GM18951 (cell line): Measurements from ENCODE around the gene PIM3.
A peak's percentile ranks its signal among the peaks of the same experiment; 100 is the strongest.

Source experiments
- POLR2A ChIP-seq: IDR thresholded peaks from 4 replicates; pipeline ENCODE4 v1.6.1; 2011; ENCODE audit warnings: mild to moderate bottlenecking; ENCODE audit not compliant: insufficient read length, insufficient read depth; ENCODE audit errors: extremely low read depth
- in situ Hi-C: fragments of 300-500 bp; cut with MboI; formaldehyde crosslinking; loops from one replicate; pipeline ENCODE4 v1.12.0; 2022; ENCODE audit warnings: low sequenced_read_pairs, mixed read lengths, inconsistent platforms; ENCODE audit not compliant: unreplicated experiment

The PIM3 gene

DNA sequence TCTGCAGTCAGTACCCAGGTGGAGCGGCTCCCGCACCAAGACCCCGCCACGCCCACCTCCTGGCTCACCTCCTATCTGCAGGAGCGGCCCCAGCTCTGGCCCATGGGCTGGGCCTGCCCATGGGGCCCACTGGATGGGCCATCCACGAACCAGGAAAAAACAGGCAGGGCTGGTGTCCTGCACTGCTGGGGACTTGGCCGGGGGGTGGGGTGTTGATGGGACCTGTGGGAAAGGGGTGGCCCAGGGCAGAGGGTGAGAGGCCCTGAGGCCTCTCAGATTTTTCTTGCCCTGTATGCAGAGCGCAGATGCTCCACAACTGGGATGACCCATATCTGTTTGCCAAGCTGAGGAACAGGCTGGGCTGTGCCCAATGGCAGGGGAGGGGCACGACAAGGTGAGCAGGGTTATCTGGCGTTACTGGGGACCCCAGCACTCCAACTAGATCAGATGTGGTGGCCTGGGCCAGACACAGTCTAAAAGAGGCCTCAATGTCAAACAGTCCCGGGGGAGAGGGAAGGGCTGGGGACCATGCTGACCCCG, 2.7 kb upstream of the PIM3 start:
- in situ Hi-C loops, result no loop called here
- no peak for TF ChIP-seq POLR2A

DNA sequence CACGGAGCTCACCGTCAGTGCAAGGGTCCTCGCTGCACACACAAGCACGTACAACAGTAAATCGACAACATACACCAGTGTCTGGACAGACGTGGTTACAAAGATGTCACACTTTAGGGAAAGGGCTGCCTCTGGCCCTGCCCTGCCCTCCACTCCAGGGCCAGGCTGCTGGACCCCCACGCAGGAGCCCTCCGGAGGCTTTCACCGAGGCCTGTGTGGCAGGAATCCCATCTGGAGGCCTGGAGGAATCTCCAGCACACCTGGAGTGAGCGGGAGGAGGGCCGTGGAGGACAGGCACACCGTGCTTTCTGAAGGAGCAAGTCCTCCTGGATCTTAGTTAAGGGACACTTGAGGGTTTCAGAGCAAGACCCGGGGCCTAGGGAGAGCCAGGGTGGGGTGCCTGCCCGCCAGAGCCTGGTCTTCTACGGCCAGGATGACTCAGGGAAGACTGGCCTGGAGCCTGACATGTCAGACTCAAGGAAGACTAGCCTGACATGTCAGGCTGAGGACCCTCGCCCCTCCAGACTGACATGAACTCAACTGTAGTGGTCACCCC, 2.1 kb upstream of the PIM3 start:
- no peak for TF ChIP-seq POLR2A
- in situ Hi-C loops, result no loop called here

DNA sequence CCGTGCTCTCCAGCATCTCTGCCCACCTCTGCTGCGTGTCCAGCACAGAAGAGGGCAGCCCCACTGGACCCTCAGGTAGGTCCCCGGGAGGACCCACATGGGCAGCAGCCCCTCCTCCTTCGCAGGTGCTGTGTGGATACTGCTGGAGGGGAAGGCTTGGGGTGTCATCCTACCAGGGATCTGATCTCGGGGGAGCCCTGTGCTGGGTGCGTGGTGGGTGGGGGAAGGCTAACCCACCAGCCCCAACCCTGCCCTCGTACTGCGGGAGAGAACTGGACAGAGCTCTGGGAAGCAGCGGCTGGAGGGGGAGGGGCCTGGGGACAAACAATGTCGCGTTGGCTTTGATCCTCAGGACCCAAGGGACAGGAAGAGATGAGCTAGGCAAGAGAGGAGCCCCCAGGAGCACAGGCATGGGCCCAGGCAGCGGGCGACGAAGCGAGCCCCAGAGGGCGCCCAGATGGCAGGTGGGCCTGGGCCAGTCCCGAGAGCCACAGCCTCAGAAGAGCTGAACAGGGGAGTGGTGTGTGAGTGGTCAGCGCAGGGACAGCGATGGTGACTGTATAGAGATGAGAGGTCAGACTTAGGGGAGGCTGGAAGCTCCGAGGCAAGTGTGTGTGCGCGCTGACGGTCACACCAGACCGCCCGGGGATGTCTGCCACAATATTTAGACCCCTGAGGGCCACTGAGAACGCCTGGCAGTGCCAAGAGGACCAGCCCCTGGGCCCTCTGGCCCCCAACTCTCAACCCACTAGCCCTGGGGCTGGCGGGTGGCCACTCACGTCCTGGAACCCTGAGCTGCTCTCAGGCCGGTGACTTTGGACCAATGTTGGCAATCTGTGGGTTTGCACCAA, 1.4 kb upstream of the PIM3 start:
- no peak for TF ChIP-seq POLR2A
- in situ Hi-C loops, result no loop called here

GRCh38 chr22:49959782-49960158, 802 bp upstream of the PIM3 start:
- TF ChIP-seq POLR2A, result no peak
- in situ Hi-C loops, result no loop called here

GRCh38 chr22:49961005-49961600, 531 bp downstream of the PIM3 start:
- TF ChIP-seq POLR2A, result no peak

GRCh38 chr22:49961601-49962011, 1.0 kb downstream of the PIM3 start:
- in situ Hi-C loops, result no loop called here
- TF ChIP-seq POLR2A, result peak; percentile 14

More at GRCh38 chr22:49961005-49961600, 531 bp downstream of the PIM3 start:
- in situ Hi-C loops, result no loop called here

GRCh38 chr22:49962012-49962750, 1.6 kb downstream of the PIM3 start:
- TF ChIP-seq POLR2A, result peak; percentile 51
- in situ Hi-C loops, result no loop called here

GRCh38 chr22:49962751-49963646, 2.4 kb downstream of the PIM3 start:
- in situ Hi-C loops, result no loop called here
- TF ChIP-seq POLR2A, result no peak

DNA sequence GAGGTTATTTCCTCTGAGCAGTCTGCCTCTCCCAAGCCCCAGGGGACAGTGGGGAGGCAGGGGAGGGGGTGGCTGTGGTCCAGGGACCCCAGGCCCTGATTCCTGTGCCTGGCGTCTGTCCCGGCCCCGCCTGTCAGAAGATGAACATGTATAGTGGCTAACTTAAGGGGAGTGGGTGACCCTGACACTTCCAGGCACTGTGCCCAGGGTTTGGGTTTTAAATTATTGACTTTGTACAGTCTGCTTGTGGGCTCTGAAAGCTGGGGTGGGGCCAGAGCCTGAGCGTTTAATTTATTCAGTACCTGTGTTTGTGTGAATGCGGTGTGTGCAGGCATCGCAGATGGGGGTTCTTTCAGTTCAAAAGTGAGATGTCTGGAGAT, 3.1 kb downstream of the PIM3 start:
- TF ChIP-seq POLR2A, result no peak
- in situ Hi-C loops, result no loop called here

GRCh38 chr22:49964136-49965090, 3.8 kb downstream of the PIM3 start:
- TF ChIP-seq POLR2A, result no peak
- in situ Hi-C loops, result no loop called here
